ENCODE measurements around the gene MTARC2.

The MTARC2 gene

GRCh38 chr1:220770245-220770913, 22.3 kb downstream of the MTARC2 start:
- no peak for DNase-seq

GRCh38 chr1:220772846-220773245, 24.7 kb downstream of the MTARC2 start:
- no peak for DNase-seq

GRCh38 chr1:220775240-220775853, 27.2 kb downstream of the MTARC2 start:
- DNase-seq, result no peak

- no peak for DNase-seq
These were observed 28.1 kb downstream of the MTARC2 start for GRCh38 chr1:220776254-220776653.

GRCh38 chr1:220776720-220777326, 28.7 kb downstream of the MTARC2 start:
- DNase-seq, result peak; percentile 47

GRCh38 chr1:220783453-220783852, 35.3 kb downstream of the MTARC2 start:
- no peak for DNase-seq

- DNase-seq, result no peak
These were observed 36.6 kb downstream of the MTARC2 start for GRCh38 chr1:220784751-220785150.

GRCh38 chr1:220785166-220786056, 37.3 kb downstream of the MTARC2 start:
- no peak for DNase-seq

GRCh38 chr1:220786057-220786336, 37.9 kb downstream of the MTARC2 start:
- DNase-seq, result peak; percentile 44

GRCh38 chr1:220786337-220787068, 38.4 kb downstream of the MTARC2 start, which contains the start of gene MTARC1:
Gene MTARC1, plus strand, starts transcription at chr1:220786913. Its CDS starts 32 bp downstream, at chr1:220786945.
- peak; percentile 68 for DNase-seq

- peak; percentile 66 for DNase-seq
These were observed 39.0 kb downstream of the MTARC2 start for GRCh38 chr1:220787069-220787619.

GRCh38 chr1:220788900-220789299, 40.8 kb downstream of the MTARC2 start:
- DNase-seq, result no peak

- no peak for DNase-seq
These were observed 41.5 kb downstream of the MTARC2 start for GRCh38 chr1:220789532-220790147.

- no peak for DNase-seq
These were observed 43.2 kb downstream of the MTARC2 start for GRCh38 chr1:220791285-220791684.

GRCh38 chr1:220791956-220792355, 43.8 kb downstream of the MTARC2 start:
- no peak for DNase-seq

- no peak for DNase-seq
These were observed 48.4 kb downstream of the MTARC2 start for GRCh38 chr1:220796530-220796929.

GRCh38 chr1:220797044-220797443, 48.9 kb downstream of the MTARC2 start:
- DNase-seq, result no peak

GRCh38 chr1:220797553-220797952, 49.4 kb downstream of the MTARC2 start:
- DNase-seq, result no peak

GRCh38 chr1:220798338-220798737, 50.2 kb downstream of the MTARC2 start:
- DNase-seq, result no peak

- no peak for DNase-seq
These were observed 52.1 kb downstream of the MTARC2 start for GRCh38 chr1:220800262-220800661.

- DNase-seq, result no peak
These were observed 55.5 kb downstream of the MTARC2 start for GRCh38 chr1:220803401-220804201.

Data from DMS79 (cell line).